H1 (cell line): ENCODE results near the gene PTPRO. TPM values are rescaled to one million over a fixed set of nuclear protein-coding genes. Genes with fewer than 3 reads are reported as not detected.

Experiments
- CTCF ChIA-PET: fragments of 300-600 bp; sonication (Branson Sonifier 250); formaldehyde crosslinking; loops from one replicate; lab custom pipeline; 2021; ENCODE audit not compliant: partially characterized antibody; lab: Charles Lee
- POLR2A ChIA-PET: fragments of 300-600 bp; sonication (Branson Sonifier 250); formaldehyde crosslinking; loops from one replicate; lab custom pipeline; 2021; ENCODE audit warnings: inconsistent platforms; ENCODE audit not compliant: partially characterized antibody; lab: Charles Lee
- DNase-seq, 2 experiments: peaks; one replicate each; pipeline versions ENCODE4 v3.0.0 to v3.0.0-alpha.2; 2010 to 2022; ENCODE audit warnings: low spot score in 2 of 2, low read depth in 1 of 2, mixed read lengths in 1 of 2
- FAIRE-seq: peaks from 2 replicates; lab custom pipeline; 2011; peaks lifted over from hg19 to GRCh38; lab: Jason Lieb, UNC
- H2AFZ ChIP-seq: 2 replicates; pipeline ENCODE4 v1.8.1; 2012; ENCODE audit warnings: low read length, inconsistent platforms
- H2AK5ac ChIP-seq: 2 replicates; pipeline ENCODE4 v1.6.1; 2013; ENCODE audit warnings: low read depth, low read length
- H2BK120ac ChIP-seq: replicated peaks from 2 replicates; pipeline ENCODE3; 2013; ENCODE audit warnings: low read depth, low read length, inconsistent platforms
- H2BK12ac ChIP-seq: 2 replicates; pipeline ENCODE4 v1.6.1; 2013; ENCODE audit warnings: low read depth, low read length
- H2BK15ac ChIP-seq: 2 replicates; pipeline ENCODE4 v1.6.1; 2013; ENCODE audit warnings: low read length
- H2BK20ac ChIP-seq: 2 replicates; pipeline ENCODE4 v1.6.1; 2013; ENCODE audit warnings: low read length
- H2BK5ac ChIP-seq: 2 replicates; pipeline ENCODE4 v1.6.1; 2013; ENCODE audit warnings: low read depth, low read length
- H3K14ac ChIP-seq: 2 replicates; pipeline ENCODE4 v1.6.1; 2013; ENCODE audit warnings: inconsistent platforms; ENCODE audit not compliant: insufficient read length
- H3K18ac ChIP-seq: 2 replicates; pipeline ENCODE4 v1.6.1; 2013; ENCODE audit warnings: low read length; ENCODE audit errors: extremely low read depth
- H3K23ac ChIP-seq: 2 replicates; pipeline ENCODE4 v1.6.1; 2013; ENCODE audit warnings: inconsistent platforms; ENCODE audit not compliant: insufficient read length
- H3K23me2 ChIP-seq: 2 replicates; pipeline ENCODE4 v1.6.1; 2013; ENCODE audit warnings: low read depth, low read length
- H3K27ac ChIP-seq: 2 replicates; pipeline ENCODE4 v1.6.1; 2011; ENCODE audit warnings: low read depth, low read length, inconsistent platforms
- H3K27me3 ChIP-seq, 4 experiments: replicated peaks in 1 of 4; 1 replicate in 1 of 4; 2 replicates in 3 of 4; pipeline versions ENCODE4 v1.6.1 to v1.8.1; 2011 to 2013; ENCODE audit warnings: low read length in 3 of 4, mild to moderate bottlenecking in 3 of 4, inconsistent platforms in 2 of 4, mixed read lengths in 2 of 4, moderate library complexity in 1 of 4; ENCODE audit not compliant: control insufficient read depth in 3 of 4, insufficient read depth in 3 of 4; ENCODE audit errors: extremely low read depth in 1 of 4
- H3K36me3 ChIP-seq, 4 experiments: 2 replicates each; pipeline versions ENCODE4 v1.6.1 to v1.8.1; 2011 to 2013; ENCODE audit warnings: mild to moderate bottlenecking in 4 of 4, low read length in 3 of 4, moderate library complexity in 2 of 4, control low read depth in 1 of 4, inconsistent platforms in 1 of 4; ENCODE audit not compliant: insufficient read depth in 4 of 4, control insufficient read depth in 2 of 4
- H3K4ac ChIP-seq: replicated peaks from 2 replicates; pipeline ENCODE3; 2013; ENCODE audit warnings: low read length, low read depth, mixed read lengths, inconsistent platforms; ENCODE audit not compliant: insufficient read length
- H3K4me1 ChIP-seq, 4 experiments: replicated peaks in 1 of 4; 1 replicate in 1 of 4; 2 replicates in 3 of 4; pipeline versions ENCODE4 v1.6.1 to v1.8.1; 2011 to 2013; ENCODE audit warnings: low read length in 3 of 4, inconsistent platforms in 2 of 4, mixed read lengths in 1 of 4; ENCODE audit not compliant: insufficient read depth in 4 of 4, control insufficient read depth in 3 of 4
- H3K4me2 ChIP-seq, 2 experiments: 2 replicates each; pipeline versions ENCODE4 v1.6.1 to v1.8.1; 2011 to 2013; ENCODE audit warnings: low read depth in 2 of 2, low read length in 2 of 2, control low read depth in 1 of 2, inconsistent platforms in 1 of 2, mild to moderate bottlenecking in 1 of 2; ENCODE audit not compliant: insufficient read depth in 1 of 2
- H3K4me3 ChIP-seq, 4 experiments: fragments of 200-600, 300-600 bp in 1 of 4; sonication (generic), shearing (Covaris generic), sonication (Bioruptor Twin) in 1 of 4; 2 replicates each; pipeline versions ENCODE4 v1.5.1 to v1.8.1; 2011 to 2016; ENCODE audit warnings: low read length in 4 of 4, low read depth in 3 of 4, control low read depth in 2 of 4, inconsistent platforms in 2 of 4, mild to moderate bottlenecking in 2 of 4, mixed read lengths in 1 of 4, moderate library complexity in 1 of 4; ENCODE audit not compliant: insufficient read depth in 2 of 4; ENCODE audit errors: extremely low read depth in 1 of 4
- H3K56ac ChIP-seq: replicated peaks from 2 replicates; pipeline ENCODE3; 2013; ENCODE audit warnings: low read depth, mild to moderate bottlenecking, mixed read lengths, low read length, inconsistent platforms; ENCODE audit not compliant: insufficient read length
- H3K79me1 ChIP-seq: 2 replicates; pipeline ENCODE4 v1.6.1; 2013; ENCODE audit warnings: low read depth, low read length, control low read depth
- H3K79me2 ChIP-seq, 2 experiments: 2 replicates each; pipeline versions ENCODE4 v1.6.1 to v1.8.1; 2012 to 2013; ENCODE audit warnings: low read length in 2 of 2, mild to moderate bottlenecking in 2 of 2, inconsistent platforms in 1 of 2; ENCODE audit not compliant: insufficient read depth in 2 of 2, control insufficient read depth in 1 of 2
- H3K9ac ChIP-seq, 4 experiments: replicated peaks in 1 of 4; 1 replicate in 1 of 4; 2 replicates in 3 of 4; pipeline versions ENCODE4 v1.6.1 to v1.8.1; 2011 to 2013; ENCODE audit warnings: low read depth in 3 of 4, low read length in 3 of 4, control low read depth in 2 of 4, mild to moderate bottlenecking in 2 of 4, moderate library complexity in 2 of 4, inconsistent platforms in 1 of 4; ENCODE audit errors: extremely low read depth in 1 of 4
- H3K9me3 ChIP-seq, 2 experiments: 2 replicates each; pipeline versions ENCODE4 v1.6.1 to v1.8.1; 2012 to 2013; ENCODE audit warnings: mild to moderate bottlenecking in 2 of 2, moderate library complexity in 2 of 2, control low read depth in 1 of 2, inconsistent platforms in 1 of 2, low read depth in 1 of 2, low read length in 1 of 2, mixed read lengths in 1 of 2; ENCODE audit not compliant: insufficient read depth in 2 of 2
- H4K20me1 ChIP-seq, 2 experiments: replicated peaks in 1 of 2; 2 replicates each; pipeline versions ENCODE3 to v1.8.1; 2011 to 2013; ENCODE audit warnings: inconsistent platforms in 2 of 2, low read length in 2 of 2, mild to moderate bottlenecking in 1 of 2; ENCODE audit not compliant: insufficient read depth in 2 of 2, control insufficient read depth in 1 of 2
- H4K5ac ChIP-seq: 2 replicates; pipeline ENCODE4 v1.6.1; 2013; ENCODE audit warnings: low read length, low read depth, mixed read lengths, inconsistent platforms; ENCODE audit not compliant: insufficient read length
- H4K8ac ChIP-seq: 2 replicates; pipeline ENCODE4 v1.8.0; 2013; ENCODE audit warnings: mild to moderate bottlenecking, moderate library complexity, low read length, inconsistent platforms; ENCODE audit not compliant: insufficient read depth; ENCODE audit errors: extremely low read depth
- H4K91ac ChIP-seq: replicated peaks from 2 replicates; pipeline ENCODE3; 2013; ENCODE audit warnings: low read length, mixed read lengths, inconsistent platforms; ENCODE audit not compliant: insufficient read length
- CREB1 ChIP-seq: IDR thresholded peaks from 2 replicates; pipeline ENCODE4 v1.6.1; 2012; ENCODE audit warnings: inconsistent platforms
- RAD21 ChIP-seq, 2 experiments: IDR thresholded peaks in 1 of 2; conservative IDR thresholded peaks in 1 of 2; 2 replicates each; pipeline ENCODE4 v1.6.1; 2011; ENCODE audit warnings: low read depth in 2 of 2, low read length in 2 of 2, improper control_type of control experiment in 1 of 2, inconsistent platforms in 1 of 2, mild to moderate bottlenecking in 1 of 2, moderate library complexity in 1 of 2
- whole genome bisulfite sequencing, 2 experiments: shearing (Covaris generic) in 1 of 2; methylation state at CpG; one replicate each; pipeline versions ENCODE4 v1.1.6 to v1.1.7; 2013 to 2015; ENCODE audit warnings: low lambda C conversion rate in 2 of 2, mixed read lengths in 2 of 2, inconsistent platforms in 1 of 2, low coverage in 1 of 2, missing lambda C conversion rate in 1 of 2; ENCODE audit not compliant: insufficient replicate concordance in 2 of 2, insufficient coverage in 1 of 2, insufficient read length in 1 of 2; ENCODE audit errors: extremely low coverage in 1 of 2, missing lambda C conversion rate in 1 of 2; 5-methylcytosine and 5-hydroxymethylcytosine counted together
- polyA plus RNA-seq, 7 experiments: library from polyadenylated mRNA; depleted of rRNA in 3 of 7; stranded (reverse) in 5 of 7; unstranded in 2 of 7; fragments of >200 nt in 5 of 7; fragments of 200-250 nt in 2 of 7; gene quantifications; 1 replicate in 5 of 7; 2 replicates in 1 of 7; 4 replicates in 1 of 7; pipeline versions ENCODE4 v1.2.1 to v1.2.3, GENCODE V29; 2011 to 2013; ENCODE audit warnings: missing spikeins in 2 of 7, mixed read lengths in 2 of 7
- total RNA-seq: library from RNA; stranded (reverse); fragmentation: NEBNext Ultra II Directional; extraction: Animal tissue kit (Norgen Biotek cat#: 25700); gene quantifications from 2 replicates; pipeline ENCODE4 v1.2.1, GENCODE V29; 2021
- TF ChIP-seq, protein P1 (sequence below), 3 experiments: IDR thresholded peaks; 1 replicate in 2 of 3; 2 replicates in 1 of 3; pipeline versions ENCODE4 v1.5.1 to v1.6.1; 2011; ENCODE audit warnings: low read length in 3 of 3, mild to moderate bottlenecking in 3 of 3, inconsistent platforms in 2 of 3, low read depth in 1 of 3, moderate library complexity in 1 of 3; ENCODE audit not compliant: insufficient read depth in 1 of 3; ENCODE audit errors: control extremely low read depth in 1 of 3

PTPRO gene
- total and polyA plus RNA-seq, 2 of the 8 experiments (the other 6 are each of a cell fraction or from before 2014, with no cell fraction given): 0.73 to 1.7 TPM

DNA sequence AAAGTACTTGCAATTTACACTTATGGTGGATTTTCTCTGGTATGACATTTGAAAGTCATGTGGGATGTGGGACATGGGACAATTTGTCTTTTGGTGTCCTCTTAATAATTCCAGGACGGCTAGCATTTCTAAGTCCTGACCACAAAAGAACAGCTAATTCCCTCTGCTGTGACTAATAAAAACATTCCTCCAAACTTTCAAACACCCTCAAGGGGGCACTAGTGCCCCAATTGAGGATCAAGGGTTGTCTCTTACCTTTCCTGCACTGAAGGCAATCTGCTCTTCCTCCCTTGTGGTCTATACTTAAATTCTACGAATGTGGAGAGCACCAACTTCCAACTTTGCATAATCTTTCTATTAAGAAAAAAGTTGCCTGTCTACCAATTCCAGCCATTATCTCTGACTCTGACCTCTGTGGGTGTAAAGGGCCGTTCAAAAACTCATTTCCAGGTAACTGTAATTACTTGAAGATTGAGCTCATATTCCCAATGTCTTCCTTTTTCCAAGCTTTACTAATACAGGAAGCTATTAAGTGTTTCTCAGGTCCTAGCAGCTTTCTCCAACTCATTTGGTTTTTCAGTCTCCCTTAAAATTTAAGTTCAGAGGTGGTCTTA lies 210.2 kb downstream of the PTPRO start:
- H3K4ac ChIP-seq: no peak overlapping the region
- H2BK5ac ChIP-seq: no peak overlapping the region
- H2BK12ac ChIP-seq: no peak overlapping the region
- H3K56ac ChIP-seq: no peak overlapping the region
- H3K4me1 ChIP-seq: no peaks in the 10 kb centered on the region
- no peak overlapping the region for H4K8ac ChIP-seq
- no peaks in the 10 kb centered on the region for H3K27me3 ChIP-seq
- no peak overlapping the region for H2BK120ac ChIP-seq
- no peak overlapping the region for H2BK15ac ChIP-seq
- ChIA-PET CTCF (interaction anchor here (0.6 to 4.0 kb wide), 44 partner anchors 8 to 365 kb away, joined by 3 to 45 read pairs (median 4); partner anchors contain the start of gene RERG), POLR2A (interaction anchor here (0.6 kb wide), 1 partner anchor 275 kb away, joined by 3 read pairs; no protein-coding TSS in a partner anchor)
- no peak overlapping the region for H3K23ac ChIP-seq
- TF ChIP-seq CREB1 (no peak), RAD21 (IDR thresholded peaks at IDR 0.05 in 1 of 2, conservative IDR thresholded peaks at IDR 0.05 in 1 of 2; ENCODE audit: low read depth in 2 of 2, low read length in 2 of 2) (peak; percentile 85 to 87)
- TF ChIP-seq, protein P1, sequence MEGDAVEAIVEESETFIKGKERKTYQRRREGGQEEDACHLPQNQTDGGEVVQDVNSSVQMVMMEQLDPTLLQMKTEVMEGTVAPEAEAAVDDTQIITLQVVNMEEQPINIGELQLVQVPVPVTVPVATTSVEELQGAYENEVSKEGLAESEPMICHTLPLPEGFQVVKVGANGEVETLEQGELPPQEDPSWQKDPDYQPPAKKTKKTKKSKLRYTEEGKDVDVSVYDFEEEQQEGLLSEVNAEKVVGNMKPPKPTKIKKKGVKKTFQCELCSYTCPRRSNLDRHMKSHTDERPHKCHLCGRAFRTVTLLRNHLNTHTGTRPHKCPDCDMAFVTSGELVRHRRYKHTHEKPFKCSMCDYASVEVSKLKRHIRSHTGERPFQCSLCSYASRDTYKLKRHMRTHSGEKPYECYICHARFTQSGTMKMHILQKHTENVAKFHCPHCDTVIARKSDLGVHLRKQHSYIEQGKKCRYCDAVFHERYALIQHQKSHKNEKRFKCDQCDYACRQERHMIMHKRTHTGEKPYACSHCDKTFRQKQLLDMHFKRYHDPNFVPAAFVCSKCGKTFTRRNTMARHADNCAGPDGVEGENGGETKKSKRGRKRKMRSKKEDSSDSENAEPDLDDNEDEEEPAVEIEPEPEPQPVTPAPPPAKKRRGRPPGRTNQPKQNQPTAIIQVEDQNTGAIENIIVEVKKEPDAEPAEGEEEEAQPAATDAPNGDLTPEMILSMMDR (IDR thresholded peaks at IDR 0.05; ENCODE audit: control extremely low read depth in 1 of 3, insufficient read depth in 1 of 3, low read depth in 1 of 3, low read length in 3 of 3): peak in 2 of 3 experiments; percentile 70 to 76; a peak in 3 of 4 replicates
- no peak overlapping the region for H3K9ac ChIP-seq
- H2AFZ ChIP-seq: peak overlapping the region; percentile 6; the same call in 1 of the 2 replicates
- no peak overlapping the region for H3K27ac ChIP-seq
- no peaks in the 10 kb centered on the region for H3K36me3 ChIP-seq
- no peak overlapping the region for H4K91ac ChIP-seq
- no peak overlapping the region for H3K14ac ChIP-seq
- H3K4me2 ChIP-seq: no peak overlapping the region
- H3K23me2 ChIP-seq: no peaks in the 10 kb centered on the region
- H3K4me3 ChIP-seq: no peak overlapping the region
- H3K18ac ChIP-seq: no peak overlapping the region
- H4K20me1 ChIP-seq: no peaks in the 10 kb centered on the region
- H3K79me1 ChIP-seq: no peaks in the 10 kb centered on the region
- H2BK20ac ChIP-seq: no peak overlapping the region
- H4K5ac ChIP-seq: no peak overlapping the region
- FAIRE-seq (peak; percentile 88), DNase-seq (peak; percentile 36 to 56)
- no peaks in the 10 kb centered on the region for H3K79me2 ChIP-seq
- H3K9me3 ChIP-seq: no peaks in the 10 kb centered on the region
- H2AK5ac ChIP-seq: no peak overlapping the region
- WGBS, 2 experiments: 62% methylated on average over 3 of the region's 3 CpGs; no CpG with 5 or more reads in 1 of the 2 experiments
